HPDE6-E6E7 (cell line): ENCODE data around the gene ZBED6.
"Not testable (repeated sequence)": the region's sequence is repeated elsewhere in the genome, so short reads cannot be mapped to it uniquely, and the experiment has no call there.

Experiments
- DNase-seq: peaks from one replicate; pipeline ENCODE4 v3.0.0; 2011; ENCODE audit warnings: missing footprints; ENCODE audit errors: extremely low spot score

Gene ZBED6

GRCh38 chr1:203795441-203796235 lies at the start of gene ZBED6, which contains the start of gene ZC3H11A:
Gene ZBED6 (plus strand): TSS chr1:203795623. CDS start chr1:203797523, 1,900 bp downstream.
Gene ZC3H11A (plus strand): TSS chr1:203795623. CDS start chr1:203817071, 21,448 bp downstream.
- peak; percentile 95 for DNase-seq

GRCh38 chr1:203746281-203746680 lies 49.1 kb upstream of the ZBED6 start:
- DNase-seq: no peak

- peak; percentile 78 for DNase-seq
These were observed 44.4 kb upstream of the ZBED6 start for GRCh38 chr1:203751051-203751450.

- DNase-seq: not testable (repeated sequence)
These were observed 43.6 kb upstream of the ZBED6 start for GRCh38 chr1:203751618-203752361.

GRCh38 chr1:203754455-203754864 lies 41.0 kb upstream of the ZBED6 start:
- no peak for DNase-seq

- DNase-seq: no peak
These were observed 39.4 kb upstream of the ZBED6 start for GRCh38 chr1:203756036-203756435.

- DNase-seq: not testable (repeated sequence)
These were observed 36.7 kb upstream of the ZBED6 start for GRCh38 chr1:203758749-203759148.

GRCh38 chr1:203760506-203760905 lies 34.9 kb upstream of the ZBED6 start:
- no peak for DNase-seq

GRCh38 chr1:203761958-203762357 lies 33.5 kb upstream of the ZBED6 start:
- not testable (repeated sequence) for DNase-seq

- no peak for DNase-seq
These were observed 31.9 kb upstream of the ZBED6 start for GRCh38 chr1:203763505-203763904.

- DNase-seq: no peak
These were observed 31.1 kb upstream of the ZBED6 start for GRCh38 chr1:203764105-203765028.

- DNase-seq: no peak
These were observed 30.2 kb upstream of the ZBED6 start, which contains the start of gene LAX1 for GRCh38 chr1:203765029-203765837. Gene LAX1 (plus strand): TSS chr1:203765183. CDS start chr1:203765566, 383 bp downstream.

GRCh38 chr1:203768256-203768655 lies 27.2 kb upstream of the ZBED6 start:
- no peak for DNase-seq

- peak; percentile 93 for DNase-seq
These were observed 25.7 kb upstream of the ZBED6 start for GRCh38 chr1:203769505-203770343.

GRCh38 chr1:203771901-203772301 lies 23.5 kb upstream of the ZBED6 start:
- DNase-seq: no peak

GRCh38 chr1:203772836-203773235 lies 22.6 kb upstream of the ZBED6 start:
- DNase-seq: no peak

- DNase-seq: peak; percentile 28
These were observed 18.8 kb upstream of the ZBED6 start for GRCh38 chr1:203776636-203777035.

- DNase-seq: no peak
These were observed 17.8 kb upstream of the ZBED6 start for GRCh38 chr1:203777596-203777995.

GRCh38 chr1:203778146-203778545 lies 17.3 kb upstream of the ZBED6 start:
- no peak for DNase-seq

- DNase-seq: no peak
These were observed 16.6 kb upstream of the ZBED6 start for GRCh38 chr1:203778789-203779188.
